ENCODE data around the gene ATG7. TPM values are rescaled to one million over a fixed set of nuclear protein-coding genes. Genes with fewer than 3 reads are reported as not detected.
"Not testable (repeated sequence)": the region's sequence is repeated elsewhere in the genome, so short reads cannot be mapped to it uniquely, and the experiment has no call there.

The ATG7 gene
- total RNA-seq, 1 experiment from 2014 or later, result 50.9 TPM

DNA sequence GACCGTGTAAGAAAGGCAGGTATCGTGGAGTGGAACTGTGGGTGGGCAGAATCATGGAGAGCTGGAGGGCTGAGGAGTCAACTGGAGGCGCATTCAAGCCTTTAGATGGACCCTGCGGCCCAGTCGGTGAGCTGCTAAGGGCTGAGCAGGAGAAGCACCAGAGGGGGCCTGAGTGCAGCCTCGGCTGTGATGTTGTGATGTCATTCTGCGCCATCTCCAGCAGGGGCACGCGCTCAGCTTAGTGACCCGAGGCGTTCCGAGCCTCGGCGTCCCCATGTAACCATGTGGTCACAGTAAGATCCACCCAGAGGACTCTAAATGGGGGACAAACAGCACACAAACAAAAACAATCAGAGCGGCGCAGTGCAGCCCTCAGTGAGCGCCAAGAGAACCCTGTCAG, 294.7 kb downstream of the ATG7 start:
- no peak for DNase-seq
- no peak overlapping the region for H3K4me2 ChIP-seq (ENCODE audit: low read depth, low read length, poor library complexity, severe bottlenecking)
- no peak overlapping the region for H3K9ac ChIP-seq (ENCODE audit: low read length)

DNA sequence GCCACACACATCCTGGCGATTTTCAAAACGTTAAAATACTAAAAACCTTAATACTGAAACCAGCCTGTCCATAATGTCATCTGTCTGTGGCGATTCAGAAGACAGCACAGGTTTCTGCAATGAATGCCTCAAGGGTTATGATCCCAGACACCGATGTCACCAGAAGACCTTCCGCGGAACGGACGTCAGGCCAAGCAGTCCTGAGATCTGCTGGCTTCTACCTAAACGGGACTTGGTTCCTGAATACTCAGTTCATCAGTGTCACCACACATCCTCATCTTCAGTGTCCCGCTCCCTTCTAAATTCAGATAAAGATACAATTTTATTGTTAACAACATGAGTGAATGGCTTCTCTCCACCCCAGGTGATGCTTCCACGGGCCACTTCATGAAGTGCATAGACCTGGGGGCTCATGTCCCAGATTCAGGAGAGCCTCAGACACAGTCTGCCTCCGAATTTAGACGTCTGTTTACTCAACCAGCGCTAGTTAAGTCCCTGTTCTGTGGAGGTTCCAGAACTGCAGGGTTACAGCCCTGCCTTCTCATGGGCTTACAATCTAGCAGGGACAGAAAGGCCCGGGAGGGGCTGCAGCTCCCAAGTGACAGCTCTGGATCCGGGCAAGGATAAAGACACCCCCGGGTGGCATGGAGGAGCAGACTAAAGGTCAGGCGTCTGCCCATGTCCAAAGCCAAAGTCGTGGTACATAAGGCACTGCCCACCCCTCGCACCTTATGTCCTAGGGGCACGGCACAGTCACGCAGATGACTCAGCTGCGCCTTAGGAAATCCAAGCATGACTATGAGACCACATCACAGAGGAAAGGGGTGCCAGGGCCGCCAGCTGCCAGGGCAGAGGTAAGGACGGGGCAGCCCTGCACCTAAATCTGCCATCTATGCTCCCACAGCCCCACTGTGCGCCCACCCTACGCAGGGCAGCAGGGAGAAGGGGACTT, 295.6 kb downstream of the ATG7 start:
- no peak for DNase-seq
- Histone ChIP-seq H4K20me1 (ENCODE audit: insufficient read depth, low read depth, low read length) (peaks cover 60% of the 10 kb centered on the region), H3K79me2 (ENCODE audit: low read length) (peaks cover 98% of the 10 kb centered on the region), H3K4me1 (ENCODE audit: low read length) (no peaks in the 10 kb centered on the region), H3K27me3 (ENCODE audit: low read length) (no peaks in the 10 kb centered on the region), H3K4me3 (ENCODE audit: low read length) (no peak overlapping the region), H3K9ac (ENCODE audit: low read length) (no peak overlapping the region), H3K27ac (ENCODE audit: low read length) (no peak overlapping the region), H3K4me2 (ENCODE audit: low read depth, low read length, poor library complexity, severe bottlenecking) (no peak overlapping the region), H2AFZ (ENCODE audit: low read length) (no peak overlapping the region), H3K9me2 (replicated peaks; ENCODE audit: insufficient read depth, low read length) (no peaks in the 10 kb centered on the region), H3K9me3 (ENCODE audit: low read length) (no peaks in the 10 kb centered on the region), H3K36me3 (ENCODE audit: insufficient read depth, low read length) (peaks cover 9% of the 10 kb centered on the region)

More for the DNA sequence above, 294.7 kb downstream of the ATG7 start:
- no peaks in the 10 kb centered on the region for H3K27me3 ChIP-seq (ENCODE audit: low read length)
- H3K4me1 ChIP-seq (ENCODE audit: low read length), result no peaks in the 10 kb centered on the region
- no peaks in the 10 kb centered on the region for H3K9me3 ChIP-seq (ENCODE audit: low read length)
- H3K36me3 ChIP-seq (ENCODE audit: insufficient read depth, low read length), result peaks cover 9% of the 10 kb centered on the region
- peaks cover 61% of the 10 kb centered on the region for H4K20me1 ChIP-seq (ENCODE audit: insufficient read depth, low read depth, low read length)
- H3K4me3 ChIP-seq (ENCODE audit: low read length), result no peak overlapping the region
- no peak overlapping the region for H3K27ac ChIP-seq (ENCODE audit: low read length)
- no peak overlapping the region for H2AFZ ChIP-seq (ENCODE audit: low read length)
- peaks cover 97% of the 10 kb centered on the region for H3K79me2 ChIP-seq (ENCODE audit: low read length)
- H3K9me2 ChIP-seq (replicated peaks; ENCODE audit: insufficient read depth, low read length), result no peaks in the 10 kb centered on the region

DNA sequence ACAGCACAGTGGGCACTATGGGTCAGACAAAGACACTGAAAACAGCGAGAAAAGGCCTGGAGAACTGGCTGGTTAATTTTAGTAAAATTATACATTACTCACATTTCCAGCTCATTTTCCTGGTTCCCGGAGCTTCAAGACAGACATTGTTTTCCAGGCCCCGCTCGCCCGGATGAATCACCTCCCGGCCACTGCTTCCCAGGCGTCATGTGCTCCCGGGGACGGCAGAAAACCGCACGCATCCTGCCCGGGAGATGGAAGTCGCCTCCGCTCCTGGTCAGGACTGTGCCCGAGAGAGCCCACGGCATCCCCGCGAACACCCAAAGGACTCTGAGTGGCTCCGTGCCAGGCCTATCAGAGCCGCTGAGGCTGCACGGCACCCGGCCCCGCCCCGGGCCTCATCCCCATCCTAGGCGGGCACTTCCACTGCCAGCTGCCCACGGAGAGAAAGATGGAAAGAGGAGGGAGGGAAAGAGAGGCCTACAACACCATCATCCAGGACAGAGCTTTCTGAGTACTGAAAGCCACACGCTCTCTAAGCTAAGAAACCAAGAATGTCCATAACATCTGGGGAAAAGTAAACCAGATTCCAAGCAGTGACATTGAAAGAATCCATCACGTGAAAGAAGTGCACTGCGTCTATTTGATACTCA, 296.4 kb downstream of the ATG7 start:
- H2AFZ ChIP-seq (ENCODE audit: low read length), result no peak overlapping the region
- peaks cover 97% of the 10 kb centered on the region for H3K79me2 ChIP-seq (ENCODE audit: low read length)
- no peaks in the 10 kb centered on the region for H3K4me1 ChIP-seq (ENCODE audit: low read length)
- DNase-seq, result no peak
- H3K4me3 ChIP-seq (ENCODE audit: low read length), result no peak overlapping the region
- H3K27me3 ChIP-seq (ENCODE audit: low read length), result no peaks in the 10 kb centered on the region
- H3K36me3 ChIP-seq (ENCODE audit: insufficient read depth, low read length), result peaks cover 11% of the 10 kb centered on the region
- no peak overlapping the region for H3K27ac ChIP-seq (ENCODE audit: low read length)
- H3K9me3 ChIP-seq (ENCODE audit: low read length), result no peaks in the 10 kb centered on the region
- no peak overlapping the region for H3K9ac ChIP-seq (ENCODE audit: low read length)
- H3K9me2 ChIP-seq (replicated peaks; ENCODE audit: insufficient read depth, low read length), result no peaks in the 10 kb centered on the region
- H4K20me1 ChIP-seq (ENCODE audit: insufficient read depth, low read depth, low read length), result peaks cover 60% of the 10 kb centered on the region
- H3K4me2 ChIP-seq (ENCODE audit: low read depth, low read length, poor library complexity, severe bottlenecking), result no peak overlapping the region

DNA sequence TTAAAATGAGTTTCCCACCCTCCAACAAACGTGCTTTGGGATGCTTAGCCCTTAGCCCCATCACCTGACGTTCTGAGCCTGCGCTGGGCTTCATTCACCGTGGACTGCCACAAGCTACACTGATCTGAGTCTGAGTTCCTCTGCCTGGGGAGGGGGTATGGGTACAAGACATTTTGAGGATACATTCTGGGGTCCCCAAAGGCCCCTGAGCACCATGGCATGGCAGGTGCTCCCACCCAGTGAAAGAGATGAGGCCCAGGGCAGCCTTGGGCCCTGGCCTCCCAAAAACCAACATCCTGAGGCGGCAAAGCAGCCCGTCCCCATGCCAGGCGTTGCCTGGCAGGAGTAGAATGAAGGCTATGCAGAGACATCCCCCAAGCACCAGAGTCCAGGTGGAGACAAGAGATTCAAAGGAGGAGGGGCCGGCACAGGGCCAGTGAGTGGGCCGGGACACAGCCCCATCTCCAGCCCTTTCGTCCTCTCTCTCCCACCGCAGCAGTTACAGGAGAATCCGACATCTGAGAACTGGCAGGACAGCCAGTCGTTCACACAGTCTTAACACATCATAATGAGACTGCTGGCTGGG, 297.1 kb downstream of the ATG7 start:
- Histone ChIP-seq H3K27me3 (ENCODE audit: low read length) (no peaks in the 10 kb centered on the region), H3K9ac (ENCODE audit: low read length) (no peak overlapping the region), H3K79me2 (ENCODE audit: low read length) (peaks cover 97% of the 10 kb centered on the region), H3K36me3 (ENCODE audit: insufficient read depth, low read length) (peaks cover 11% of the 10 kb centered on the region), H3K27ac (ENCODE audit: low read length) (no peak overlapping the region), H3K9me3 (ENCODE audit: low read length) (no peaks in the 10 kb centered on the region), H3K4me1 (ENCODE audit: low read length) (no peaks in the 10 kb centered on the region), H3K9me2 (replicated peaks; ENCODE audit: insufficient read depth, low read length) (no peaks in the 10 kb centered on the region), H3K4me3 (ENCODE audit: low read length) (no peak overlapping the region), H3K4me2 (ENCODE audit: low read depth, low read length, poor library complexity, severe bottlenecking) (no peak overlapping the region), H2AFZ (ENCODE audit: low read length) (no peak overlapping the region), H4K20me1 (ENCODE audit: insufficient read depth, low read depth, low read length) (peaks cover 66% of the 10 kb centered on the region)
- DNase-seq, result no peak

DNA sequence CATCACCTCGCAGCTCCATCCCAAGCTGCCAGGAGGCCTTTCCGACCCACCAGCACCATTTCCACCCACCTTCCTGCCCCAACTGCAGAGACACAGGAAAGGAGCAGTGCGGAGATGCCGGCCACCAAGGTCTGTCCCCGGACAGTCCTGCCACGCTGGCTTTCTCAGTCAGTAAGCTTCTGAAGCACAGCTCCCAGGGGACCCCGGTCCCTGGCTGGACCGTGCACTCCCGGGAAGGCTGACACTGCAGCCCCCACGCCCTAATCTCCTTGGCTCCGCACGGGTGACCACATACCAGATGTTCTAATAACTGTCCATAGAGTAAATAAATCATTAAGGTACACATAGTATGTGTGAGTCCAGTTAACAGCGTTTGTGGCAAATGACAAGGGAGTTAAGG, 298.1 kb downstream of the ATG7 start:
- Histone ChIP-seq H3K79me2 (ENCODE audit: low read length) (peaks cover 99% of the 10 kb centered on the region), H3K9ac (ENCODE audit: low read length) (no peak overlapping the region), H4K20me1 (ENCODE audit: insufficient read depth, low read depth, low read length) (peaks cover 69% of the 10 kb centered on the region)

DNA sequence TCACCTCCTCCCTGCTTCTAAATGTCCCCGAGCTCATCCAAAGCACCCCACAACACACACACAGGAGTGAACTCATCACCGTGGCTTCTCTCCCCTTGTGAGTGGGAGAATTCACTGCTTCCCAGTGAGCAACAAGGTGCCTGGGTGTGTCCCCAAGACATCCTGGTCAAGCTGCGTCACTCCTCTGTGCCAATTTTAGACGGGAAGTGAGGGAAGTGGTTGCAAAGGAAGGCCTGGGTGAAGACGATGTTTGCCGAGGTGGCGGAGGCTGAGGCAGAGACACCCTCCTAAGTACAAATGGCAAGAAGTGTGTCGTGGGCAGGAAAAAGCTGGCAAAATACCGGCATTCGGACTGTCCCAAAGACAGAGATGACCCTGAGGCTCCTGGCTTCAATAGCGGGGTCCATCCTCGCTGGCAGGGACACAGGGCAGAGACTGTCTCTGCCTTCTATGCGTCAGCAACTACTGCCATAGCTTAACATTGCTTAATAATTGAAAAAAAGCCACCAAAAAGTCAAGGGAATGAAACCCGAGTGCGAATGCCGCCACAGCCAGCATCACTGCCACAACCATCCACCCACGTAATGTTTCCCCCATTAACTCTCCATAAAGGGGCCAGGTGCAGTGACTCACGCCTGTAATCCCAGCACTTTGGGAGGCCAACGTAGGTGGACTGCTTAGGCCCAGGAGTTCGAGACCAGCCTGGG, 298.7 kb downstream of the ATG7 start:
- Histone ChIP-seq H3K36me3 (ENCODE audit: insufficient read depth, low read length) (peaks cover 18% of the 10 kb centered on the region), H4K20me1 (ENCODE audit: insufficient read depth, low read depth, low read length) (peaks cover 69% of the 10 kb centered on the region)

More for the DNA sequence above, 298.1 kb downstream of the ATG7 start:
- no peak overlapping the region for H3K4me2 ChIP-seq (ENCODE audit: low read depth, low read length, poor library complexity, severe bottlenecking)
- DNase-seq, result no peak
- H3K4me3 ChIP-seq (ENCODE audit: low read length), result no peak overlapping the region
- no peaks in the 10 kb centered on the region for H3K27me3 ChIP-seq (ENCODE audit: low read length)
- no peak overlapping the region for H3K27ac ChIP-seq (ENCODE audit: low read length)
- no peaks in the 10 kb centered on the region for H3K4me1 ChIP-seq (ENCODE audit: low read length)
- no peaks in the 10 kb centered on the region for H3K9me2 ChIP-seq (replicated peaks; ENCODE audit: insufficient read depth, low read length)
- H2AFZ ChIP-seq (ENCODE audit: low read length), result no peak overlapping the region
- no peaks in the 10 kb centered on the region for H3K9me3 ChIP-seq (ENCODE audit: low read length)
- H3K36me3 ChIP-seq (ENCODE audit: insufficient read depth, low read length), result peaks cover 12% of the 10 kb centered on the region

DNA sequence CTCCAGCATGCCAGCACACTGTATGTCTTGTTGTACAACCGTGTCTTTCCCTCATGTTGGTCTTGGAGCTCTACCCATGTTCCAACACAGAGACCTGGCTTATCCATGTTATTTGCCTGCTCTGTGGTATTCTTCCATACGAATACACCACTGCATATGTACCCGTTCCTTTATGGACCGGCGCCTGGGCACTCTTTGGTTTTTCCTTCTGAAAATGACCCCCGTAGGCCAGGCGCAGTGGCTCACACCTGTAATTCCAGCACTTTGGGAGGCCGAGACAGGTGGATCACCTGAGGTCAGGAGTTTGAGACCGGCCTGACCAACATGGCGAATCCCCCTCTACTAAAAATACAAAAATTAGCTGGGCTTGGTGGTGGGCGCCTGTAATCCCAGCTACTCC, 300.5 kb downstream of the ATG7 start:
- H3K9ac ChIP-seq (ENCODE audit: low read length); H3K4me2 ChIP-seq (ENCODE audit: low read depth, low read length, poor library complexity, severe bottlenecking); H3K4me1 ChIP-seq (ENCODE audit: low read length); H3K9me2 ChIP-seq (replicated peaks; ENCODE audit: insufficient read depth, low read length); H3K27me3 ChIP-seq (ENCODE audit: low read length); H3K4me3 ChIP-seq (ENCODE audit: low read length); DNase-seq; H3K9me3 ChIP-seq (ENCODE audit: low read length); H2AFZ ChIP-seq (ENCODE audit: low read length); H3K27ac ChIP-seq (ENCODE audit: low read length): not testable (repeated sequence)
- Histone ChIP-seq H4K20me1 (ENCODE audit: insufficient read depth, low read depth, low read length) (peaks cover 66% of the 10 kb centered on the region), H3K79me2 (ENCODE audit: low read length) (peaks cover 99% of the 10 kb centered on the region), H3K36me3 (ENCODE audit: insufficient read depth, low read length) (peaks cover 10% of the 10 kb centered on the region; the same call in 1 of the 2 replicates)

More for the DNA sequence above, 298.7 kb downstream of the ATG7 start:
- Histone ChIP-seq H3K9me3 (ENCODE audit: low read length) (no peaks in the 10 kb centered on the region), H3K27ac (ENCODE audit: low read length) (no peak overlapping the region), H2AFZ (ENCODE audit: low read length) (no peak overlapping the region), H3K79me2 (ENCODE audit: low read length) (peaks cover 99% of the 10 kb centered on the region), H3K9ac (ENCODE audit: low read length) (no peak overlapping the region), H3K4me2 (ENCODE audit: low read depth, low read length, poor library complexity, severe bottlenecking) (no peak overlapping the region), H3K9me2 (replicated peaks; ENCODE audit: insufficient read depth, low read length) (no peaks in the 10 kb centered on the region), H3K4me3 (ENCODE audit: low read length) (no peak overlapping the region), H3K4me1 (ENCODE audit: low read length) (no peaks in the 10 kb centered on the region), H3K27me3 (ENCODE audit: low read length) (no peaks in the 10 kb centered on the region)
- no peak for DNase-seq
